ENCODE measurements around the gene DEGS2. TPM values are rescaled to one million over a fixed set of nuclear protein-coding genes. Genes with fewer than 3 reads are reported as not detected.

The DEGS2 gene
- total RNA-seq, 1 experiment from 2014 or later = 1.6 TPM

- TF ChIP-seq AR (CRISPR knock-in tag; IDR thresholded peaks at IDR 0.05) (no peak), ZNF512 (CRISPR knock-in tag; IDR thresholded peaks at IDR 0.05; ENCODE audit: borderline replicate concordance) (no peak), JUN (CRISPR knock-in tag; IDR thresholded peaks at IDR 0.05) (no peak), GABPB1 (CRISPR knock-in tag; IDR thresholded peaks at IDR 0.05) (no peak), NFE2L1 (CRISPR knock-in tag; IDR thresholded peaks at IDR 0.05) (no peak)
Measured at GRCh38 chr14:100102156-100102785, 57.2 kb downstream of the DEGS2 start (continued).

GRCh38 chr14:100100032-100100703 is 59.3 kb downstream of the DEGS2 start:
- ChIA-PET POLR2A (no interaction called here), CTCF (interaction anchor here (1.1 to 1.7 kb wide), 3 partner anchors 8 to 93 kb away, joined by 3 to 7 read pairs (median 4); no protein-coding TSS in a partner anchor)
- no peak for ATAC-seq
- Mint-ChIP-seq H3K4me1 (peaks cover 6% of the 10 kb centered on the region), H3K4me3 (no peak overlapping the region), H3K27ac (no peak overlapping the region), H3K36me3 (no peaks in the 10 kb centered on the region), H3K27me3 (ENCODE audit: low read depth) (no peaks in the 10 kb centered on the region), H3K9me3 (no peaks in the 10 kb centered on the region)
- TF ChIP-seq OVOL2 (CRISPR knock-in tag; IDR thresholded peaks at IDR 0.05; ENCODE audit: borderline replicate concordance) (no peak), ELF4 (CRISPR knock-in tag; IDR thresholded peaks at IDR 0.05; ENCODE audit: low read depth) (no peak), ZBTB43 (CRISPR knock-in tag; IDR thresholded peaks at IDR 0.05) (no peak), TEAD1 (CRISPR knock-in tag; IDR thresholded peaks at IDR 0.05) (no peak), CREB1 (CRISPR knock-in tag; IDR thresholded peaks at IDR 0.05) (no peak), ZNF138 (CRISPR knock-in tag; conservative IDR thresholded peaks at IDR 0.05) (no peak)
- no peak for DNase-seq (ENCODE audit: low spot score)

GRCh38 chr14:100098171-100098570 is 61.3 kb downstream of the DEGS2 start:
- Mint-ChIP-seq H3K9me3 (no peaks in the 10 kb centered on the region), H3K4me3 (no peak overlapping the region), H3K27ac (no peak overlapping the region), H3K4me1 (peaks cover 6% of the 10 kb centered on the region), H3K36me3 (no peaks in the 10 kb centered on the region), H3K27me3 (ENCODE audit: low read depth) (no peaks in the 10 kb centered on the region)
- no peak for DNase-seq (ENCODE audit: low spot score)
- ChIA-PET CTCF (no interaction called here), POLR2A (no interaction called here)
- ATAC-seq = no peak
- TF ChIP-seq CREM (CRISPR knock-in tag; IDR thresholded peaks at IDR 0.05) (no peak), CDX4 (CRISPR knock-in tag; IDR thresholded peaks at IDR 0.05; ENCODE audit: borderline replicate concordance) (no peak), SMAD3 (CRISPR knock-in tag; IDR thresholded peaks at IDR 0.05; ENCODE audit: borderline replicate concordance) (no peak), CREB1 (CRISPR knock-in tag; IDR thresholded peaks at IDR 0.05) (no peak), ATF1 (CRISPR knock-in tag; IDR thresholded peaks at IDR 0.05) (no peak), RELA (CRISPR knock-in tag; IDR thresholded peaks at IDR 0.05; ENCODE audit: borderline replicate concordance) (no peak), ZNF281 (CRISPR knock-in tag; IDR thresholded peaks at IDR 0.05) (no peak), ELF4 (CRISPR knock-in tag; IDR thresholded peaks at IDR 0.05; ENCODE audit: low read depth) (no peak), ZNF121 (CRISPR knock-in tag; IDR thresholded peaks at IDR 0.05) (no peak), ARID4B (CRISPR knock-in tag; IDR thresholded peaks at IDR 0.05; ENCODE audit: borderline replicate concordance) (no peak)

Data from WTC11 (cell line).